ENCODE results near the gene SNAPC2. TPM values are rescaled to one million over a fixed set of nuclear protein-coding genes. Genes with fewer than 3 reads are reported as not detected.

The SNAPC2 gene
- total and polyA plus RNA-seq, 2 experiments from 2014 or later, result 33.7 to 47.2 TPM

DNA sequence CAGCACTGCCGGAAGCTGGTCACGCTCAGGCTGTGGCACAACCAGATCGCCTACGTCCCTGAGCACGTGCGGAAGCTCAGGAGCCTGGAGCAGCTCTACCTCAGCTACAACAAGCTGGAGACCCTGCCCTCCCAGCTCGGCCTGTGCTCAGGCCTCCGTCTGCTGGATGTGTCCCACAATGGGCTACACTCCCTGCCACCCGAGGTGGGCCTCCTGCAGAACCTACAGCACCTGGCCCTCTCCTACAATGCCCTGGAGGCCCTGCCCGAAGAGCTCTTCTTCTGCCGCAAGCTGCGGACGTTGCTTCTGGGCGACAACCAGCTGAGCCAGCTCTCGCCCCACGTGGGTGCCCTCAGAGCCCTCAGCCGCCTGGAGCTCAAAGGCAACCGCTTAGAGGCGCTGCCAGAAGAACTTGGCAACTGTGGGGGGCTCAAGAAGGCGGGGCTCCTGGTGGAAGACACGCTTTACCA lies 19.7 kb upstream of the SNAPC2 start:
- 85 to 87% methylated on average over 18 to 21 of the region's 21 CpGs for WGBS, 2 experiments (ENCODE audit: low coverage in 1 of 2, low lambda C conversion rate in 2 of 2, missing lambda C conversion rate in 2 of 2)
- H2AFZ ChIP-seq, result no peak overlapping the region

GRCh38 chr19:7900931-7901330 lies 19.2 kb upstream of the SNAPC2 start:
- H3K27me3 ChIP-seq (replicated peaks; ENCODE audit: insufficient read depth), result no peaks in the 10 kb centered on the region
- H3K4me2 ChIP-seq (ENCODE audit: unreplicated experiment), result no peak overlapping the region
- no peaks in the 10 kb centered on the region for H3K36me3 ChIP-seq (ENCODE audit: low read depth)
- H3K79me2 ChIP-seq (ENCODE audit: insufficient read depth), result peaks cover 27% of the 10 kb centered on the region
- no peak for TF ChIP-seq EZH2 (IDR thresholded peaks at IDR 0.05; ENCODE audit: insufficient read depth, poor library complexity, severe bottlenecking)
- TF ChIP-seq EZH2phosphoT487 (IDR thresholded peaks at IDR 0.05; ENCODE audit: insufficient read depth, low read depth), result no peak
- H3K9me3 ChIP-seq (ENCODE audit: low read depth), result no peaks in the 10 kb centered on the region
- no peak overlapping the region for H2AFZ ChIP-seq
- peaks cover 10% of the 10 kb centered on the region for H3K4me1 ChIP-seq (ENCODE audit: insufficient read depth)
- in situ Hi-C loops (cut with MboI), result no loop called here
- H3K27ac ChIP-seq, result no peak overlapping the region
- no peaks in the 10 kb centered on the region for H3F3A ChIP-seq (ENCODE audit: insufficient read depth)
- no peaks in the 10 kb centered on the region for H3K9me2 ChIP-seq (ENCODE audit: insufficient read depth)
- H3K9ac ChIP-seq, result no peak overlapping the region
- WGBS, 2 experiments (ENCODE audit: low coverage in 1 of 2, low lambda C conversion rate in 2 of 2, missing lambda C conversion rate in 2 of 2), result 88 to 99% methylated on average over 3 of the region's 3 CpGs
- DNase-seq, result no peak
- H4K20me1 ChIP-seq (ENCODE audit: insufficient read depth), result no peaks in the 10 kb centered on the region
- no peak overlapping the region for H3K4me3 ChIP-seq

More for the DNA sequence above, 19.7 kb upstream of the SNAPC2 start:
- Histone ChIP-seq H3K9me2 (ENCODE audit: insufficient read depth) (no peaks in the 10 kb centered on the region), H3K27me3 (replicated peaks; ENCODE audit: insufficient read depth) (no peaks in the 10 kb centered on the region), H3K4me3 (no peak overlapping the region), H4K20me1 (ENCODE audit: insufficient read depth) (no peaks in the 10 kb centered on the region), H3K27ac (no peak overlapping the region), H3K9me3 (ENCODE audit: low read depth) (no peaks in the 10 kb centered on the region), H3K79me2 (ENCODE audit: insufficient read depth) (peaks cover 22% of the 10 kb centered on the region), H3K4me2 (ENCODE audit: unreplicated experiment) (no peak overlapping the region), H3K9ac (no peak overlapping the region), H3F3A (ENCODE audit: insufficient read depth) (no peaks in the 10 kb centered on the region), H3K36me3 (ENCODE audit: low read depth) (no peaks in the 10 kb centered on the region), H3K4me1 (ENCODE audit: insufficient read depth) (peaks cover 10% of the 10 kb centered on the region)
- no peak for TF ChIP-seq EZH2phosphoT487 (IDR thresholded peaks at IDR 0.05; ENCODE audit: insufficient read depth, low read depth)
- no peak for TF ChIP-seq EZH2 (IDR thresholded peaks at IDR 0.05; ENCODE audit: insufficient read depth, poor library complexity, severe bottlenecking)
- DNase-seq, result no peak
- in situ Hi-C loops (cut with MboI), result no loop called here

GRCh38 chr19:7901337-7901736 lies 18.8 kb upstream of the SNAPC2 start:
- no peaks in the 10 kb centered on the region for H3K27me3 ChIP-seq (replicated peaks; ENCODE audit: insufficient read depth)
- no peaks in the 10 kb centered on the region for H3K36me3 ChIP-seq (ENCODE audit: low read depth)
- H3K9ac ChIP-seq, result no peak overlapping the region
- no peak overlapping the region for H3K27ac ChIP-seq
- no peaks in the 10 kb centered on the region for H3F3A ChIP-seq (ENCODE audit: insufficient read depth)
- 94% methylated on average over 7 of the region's 7 CpGs for WGBS, 2 experiments (ENCODE audit: low coverage in 1 of 2, low lambda C conversion rate in 2 of 2, missing lambda C conversion rate in 2 of 2)
- in situ Hi-C loops (cut with MboI), result no loop called here
- H3K79me2 ChIP-seq (ENCODE audit: insufficient read depth), result peaks cover 31% of the 10 kb centered on the region
- no peak overlapping the region for H3K4me2 ChIP-seq (ENCODE audit: unreplicated experiment)
- no peak overlapping the region for H2AFZ ChIP-seq
- TF ChIP-seq EZH2phosphoT487 (IDR thresholded peaks at IDR 0.05; ENCODE audit: insufficient read depth, low read depth) (no peak), EZH2 (IDR thresholded peaks at IDR 0.05; ENCODE audit: insufficient read depth, poor library complexity, severe bottlenecking) (no peak)
- no peaks in the 10 kb centered on the region for H3K9me2 ChIP-seq (ENCODE audit: insufficient read depth)
- no peaks in the 10 kb centered on the region for H4K20me1 ChIP-seq (ENCODE audit: insufficient read depth)
- no peaks in the 10 kb centered on the region for H3K9me3 ChIP-seq (ENCODE audit: low read depth)
- no peak for DNase-seq
- no peak overlapping the region for H3K4me3 ChIP-seq
- H3K4me1 ChIP-seq (ENCODE audit: insufficient read depth), result peaks cover 10% of the 10 kb centered on the region

- no peaks in the 10 kb centered on the region for H3K36me3 ChIP-seq (ENCODE audit: low read depth)
- H3K9me3 ChIP-seq (ENCODE audit: low read depth), result no peaks in the 10 kb centered on the region
- WGBS, 2 experiments (ENCODE audit: low coverage in 1 of 2, low lambda C conversion rate in 2 of 2, missing lambda C conversion rate in 2 of 2), result 6 to 8% methylated on average over 20 of the region's 20 CpGs
- no peaks in the 10 kb centered on the region for H3K27me3 ChIP-seq (replicated peaks; ENCODE audit: insufficient read depth)
- peak overlapping the region; percentile 82 for H2AFZ ChIP-seq
- no peaks in the 10 kb centered on the region; the same call in 1 of the 2 replicates for H4K20me1 ChIP-seq (ENCODE audit: insufficient read depth)
- peak overlapping the region; percentile 89 for H3K4me3 ChIP-seq
- peak overlapping the region; percentile 98 for H3K4me2 ChIP-seq (ENCODE audit: unreplicated experiment)
- peak overlapping the region; percentile 71 for H3K27ac ChIP-seq
- peak; percentile 56 for DNase-seq
- peaks cover 46% of the 10 kb centered on the region for H3K79me2 ChIP-seq (ENCODE audit: insufficient read depth)
- H3K4me1 ChIP-seq (ENCODE audit: insufficient read depth), result peaks cover 10% of the 10 kb centered on the region
- no peak for TF ChIP-seq EZH2phosphoT487 (IDR thresholded peaks at IDR 0.05; ENCODE audit: insufficient read depth, low read depth)
- TF ChIP-seq EZH2 (IDR thresholded peaks at IDR 0.05; ENCODE audit: insufficient read depth, poor library complexity, severe bottlenecking), result no peak
- H3F3A ChIP-seq (ENCODE audit: insufficient read depth), result no peaks in the 10 kb centered on the region
- H3K9me2 ChIP-seq (ENCODE audit: insufficient read depth), result no peaks in the 10 kb centered on the region
- H3K9ac ChIP-seq, result peak overlapping the region; percentile 85
- in situ Hi-C loops (cut with MboI), result no loop called here
These were observed 17.3 kb upstream of the SNAPC2 start for GRCh38 chr19:7902796-7903243.
